ELR (cell line): ENCODE data around the gene LTBR.

ENCODE experiments used
- DNase-seq: peaks from one replicate; pipeline ENCODE4 v3.0.0-alpha.2; 2015; ENCODE audit warnings: low read depth

Gene LTBR

DNA sequence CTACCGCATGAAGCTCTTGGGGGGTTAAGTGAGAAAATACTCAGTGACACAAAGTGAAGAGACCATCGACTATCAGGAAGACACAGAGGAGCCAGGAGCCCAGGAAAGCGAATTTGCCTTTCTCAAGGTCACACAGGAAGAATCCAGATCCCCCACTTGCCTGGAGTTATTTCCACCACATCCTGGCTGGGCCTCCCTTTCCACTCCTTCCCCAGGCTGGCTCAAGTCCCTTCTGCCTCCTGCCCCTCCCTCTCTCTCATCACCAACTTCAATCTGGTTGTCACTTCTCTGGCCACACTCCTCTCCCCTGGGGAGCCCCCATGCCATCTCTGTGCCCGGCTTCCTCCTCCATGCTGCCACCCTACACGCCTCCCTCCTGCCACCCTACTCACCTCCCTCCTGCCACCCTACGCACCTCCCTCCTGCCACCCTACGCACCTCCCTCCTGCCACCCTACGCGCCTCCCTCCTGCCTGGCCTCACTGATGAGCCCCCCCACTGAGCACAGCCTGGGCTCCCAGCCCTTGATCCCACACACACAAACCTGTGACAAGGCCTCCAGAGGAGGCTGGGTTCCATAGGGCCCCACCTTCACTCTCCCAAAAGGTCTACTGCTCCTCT, 14.9 kb upstream of the LTBR start:
- no peak for DNase-seq

DNA sequence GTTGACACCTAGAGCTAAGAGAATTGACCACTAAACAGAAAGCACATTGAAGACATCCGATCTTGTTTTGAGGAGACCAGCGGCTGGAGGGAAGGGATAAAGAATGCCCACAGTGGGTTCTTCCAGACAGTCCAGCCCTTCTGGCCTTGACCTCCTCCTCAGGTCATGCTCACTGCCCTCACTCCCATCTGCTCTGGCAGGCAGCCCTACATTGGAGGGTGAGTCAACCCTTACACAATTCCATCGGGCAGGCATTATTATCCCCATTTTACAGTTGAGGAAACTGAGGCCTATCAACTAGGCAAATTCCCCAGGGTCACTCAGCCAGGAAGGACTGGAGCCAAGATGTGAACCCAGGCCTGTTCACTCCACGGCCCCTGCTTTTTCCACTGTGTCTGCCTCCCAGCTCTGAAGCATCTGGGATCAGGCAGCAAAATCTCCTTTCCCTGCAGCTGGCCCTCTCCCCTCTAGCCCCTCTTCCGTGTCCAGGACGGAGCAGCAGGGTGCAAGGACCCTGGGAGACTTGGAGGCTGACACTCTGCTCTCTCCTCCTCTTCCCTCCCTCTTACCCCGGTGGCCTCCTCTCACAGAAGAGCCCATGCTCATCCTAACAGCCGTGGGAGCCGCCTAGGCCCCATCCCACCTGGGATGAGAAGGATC, 13.9 kb upstream of the LTBR start:
- peak; percentile 20 for DNase-seq

DNA sequence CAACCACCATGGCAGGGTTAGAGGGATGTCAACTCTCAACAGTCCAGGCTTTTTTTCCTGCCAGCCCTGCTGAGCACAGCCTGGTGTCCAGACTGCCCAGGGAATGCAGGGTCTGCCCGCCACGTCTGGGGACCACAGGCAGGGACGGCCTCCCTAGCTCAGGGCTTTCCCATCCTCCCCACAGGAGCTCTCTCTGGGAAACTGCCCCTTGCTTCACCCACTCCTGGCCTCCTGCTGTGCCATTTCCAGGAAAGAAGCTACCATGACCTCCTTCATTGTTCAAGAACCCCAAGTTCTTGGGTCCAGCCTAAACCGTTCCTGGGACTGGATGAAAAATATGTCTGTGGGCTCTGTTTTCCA, 13.4 kb upstream of the LTBR start:
- no peak for DNase-seq

DNA sequence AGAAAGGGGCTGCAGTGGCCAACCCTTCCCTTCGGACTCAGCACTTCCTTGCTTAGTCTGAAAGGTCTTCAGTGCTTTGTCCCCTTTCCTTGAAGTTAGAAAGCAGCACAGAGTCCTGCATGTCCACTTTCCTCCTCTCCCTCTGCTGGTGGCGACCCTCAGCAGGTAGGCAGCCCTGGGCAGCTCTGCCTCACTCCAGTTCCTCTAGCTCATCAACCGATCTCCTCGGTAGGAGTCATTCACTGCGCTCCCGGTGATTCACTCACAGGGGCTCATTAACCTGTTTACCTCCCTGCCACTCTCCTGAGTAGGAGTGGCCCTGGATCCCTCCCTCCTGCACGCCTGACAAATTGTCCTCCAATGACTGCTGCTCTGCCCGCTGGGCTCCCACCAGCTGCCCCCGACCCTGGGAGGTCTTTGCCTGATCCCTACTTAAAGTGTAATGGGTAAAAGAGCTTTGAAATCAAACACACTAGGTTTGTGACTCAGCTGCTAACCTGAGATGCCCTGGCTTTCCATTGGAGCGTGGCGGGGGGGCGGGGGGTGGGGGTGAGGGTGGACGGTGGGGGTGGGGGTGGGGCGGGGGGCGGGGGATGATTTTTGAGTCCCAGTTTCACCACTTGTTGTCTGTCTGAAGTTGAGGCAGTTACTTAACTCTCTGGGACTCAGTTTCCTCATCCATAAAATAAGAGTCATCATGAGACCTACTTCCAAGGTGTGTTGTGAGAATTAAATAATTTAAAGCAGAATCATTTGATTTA, 12.8 kb upstream of the LTBR start:
- peak; percentile 92 for DNase-seq

DNA sequence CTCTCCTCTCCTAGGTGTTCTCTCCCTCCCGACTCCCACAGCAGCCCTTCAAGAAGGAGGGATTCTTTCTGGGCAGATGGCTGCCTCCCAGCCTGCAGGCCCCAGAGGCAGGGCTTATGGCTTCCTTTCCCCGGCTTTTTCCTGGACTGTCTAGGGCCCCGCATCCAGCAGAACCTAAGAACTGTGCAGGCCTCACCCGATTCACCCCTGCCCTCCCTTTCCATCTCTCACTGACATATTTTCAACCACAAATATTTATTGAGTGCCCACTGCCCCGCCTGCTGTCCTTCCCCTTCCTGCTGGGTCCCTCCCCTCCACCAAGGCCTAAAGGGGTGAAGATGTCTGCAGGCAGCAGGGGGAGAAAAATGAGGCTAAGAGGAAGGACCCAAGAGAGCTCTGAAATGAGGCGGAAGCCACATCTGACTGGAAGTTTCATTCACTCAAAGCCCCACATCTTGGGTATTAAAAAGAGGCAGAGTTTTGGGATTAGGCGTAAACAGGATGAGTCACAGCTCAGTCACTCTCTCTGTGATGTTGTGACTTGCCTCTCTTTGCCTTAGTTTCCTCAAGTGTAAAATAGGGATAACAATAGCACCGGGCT, 11.5 kb upstream of the LTBR start:
- DNase-seq: peak; percentile 89

DNA sequence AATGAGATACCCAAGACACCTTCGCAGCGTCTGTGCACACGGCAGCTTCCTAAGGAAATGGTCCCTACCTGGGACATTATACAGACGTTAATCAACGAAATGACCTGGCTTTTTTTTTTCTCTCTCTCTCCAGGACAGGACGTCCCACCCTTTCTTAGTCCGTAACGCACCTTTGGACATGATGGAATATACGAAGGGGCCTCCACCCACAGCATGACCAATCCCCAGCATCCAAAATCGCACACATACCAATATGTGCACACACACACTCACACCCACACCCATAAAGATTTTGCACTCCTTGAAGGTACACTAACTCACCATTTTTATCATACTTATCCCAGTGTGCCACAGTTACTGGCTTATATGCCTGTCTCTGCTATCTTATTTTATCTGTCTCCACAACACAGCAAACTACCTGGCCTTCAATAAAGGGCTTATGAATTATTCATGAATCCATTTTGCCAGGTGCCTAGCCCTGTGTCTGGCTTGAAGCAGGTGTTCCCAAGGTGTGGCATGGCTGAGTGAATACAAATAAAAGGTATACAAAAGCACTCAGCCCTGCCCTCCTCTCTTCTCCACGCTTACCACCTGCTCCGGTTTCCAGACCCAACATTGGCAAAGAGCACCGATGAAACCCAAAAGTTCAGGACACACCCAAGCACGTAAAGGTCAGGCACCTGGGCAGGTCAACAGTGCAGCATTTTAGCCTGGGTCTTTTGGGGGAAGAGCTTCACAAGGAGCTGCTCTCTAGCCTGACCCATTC, 10.8 kb upstream of the LTBR start:
- DNase-seq: no peak

DNA sequence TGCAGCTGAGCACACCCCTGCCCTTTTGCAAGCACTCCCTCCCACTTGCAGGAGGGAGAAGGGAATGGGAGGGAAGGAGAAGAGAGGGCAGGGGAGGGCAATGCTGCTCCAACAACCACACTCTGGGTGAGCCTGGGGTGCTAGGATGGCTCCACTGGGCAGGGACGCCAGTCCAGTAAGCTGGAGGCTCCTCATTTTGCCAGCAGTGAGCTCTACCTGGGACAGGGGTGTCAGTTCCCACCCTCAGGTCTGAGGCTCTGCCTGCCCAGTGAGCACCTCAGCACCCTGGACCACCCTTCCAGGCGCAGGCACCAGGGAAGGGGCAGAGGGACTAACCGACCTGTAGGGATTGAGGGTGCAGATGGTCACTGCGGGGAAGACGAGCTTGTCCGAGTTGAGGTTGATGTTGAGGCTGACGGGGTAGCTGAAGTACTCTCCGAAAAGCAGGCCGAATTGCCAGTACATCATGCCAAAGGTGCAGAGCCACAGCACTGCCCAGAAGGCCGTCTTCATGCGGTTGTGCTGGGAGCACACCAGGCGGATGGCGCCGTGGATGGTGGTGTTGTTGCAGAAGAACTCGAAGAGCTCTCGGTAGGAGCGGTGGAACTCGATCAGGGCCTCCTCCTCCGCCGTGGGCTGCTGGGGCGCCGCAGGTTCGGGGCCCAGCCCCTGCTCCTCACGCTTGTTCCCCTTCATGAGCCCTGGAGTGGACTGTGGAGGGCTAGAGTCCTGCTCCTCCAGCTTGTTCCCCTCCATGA, 9.8 kb upstream of the LTBR start:
- no peak for DNase-seq

DNA sequence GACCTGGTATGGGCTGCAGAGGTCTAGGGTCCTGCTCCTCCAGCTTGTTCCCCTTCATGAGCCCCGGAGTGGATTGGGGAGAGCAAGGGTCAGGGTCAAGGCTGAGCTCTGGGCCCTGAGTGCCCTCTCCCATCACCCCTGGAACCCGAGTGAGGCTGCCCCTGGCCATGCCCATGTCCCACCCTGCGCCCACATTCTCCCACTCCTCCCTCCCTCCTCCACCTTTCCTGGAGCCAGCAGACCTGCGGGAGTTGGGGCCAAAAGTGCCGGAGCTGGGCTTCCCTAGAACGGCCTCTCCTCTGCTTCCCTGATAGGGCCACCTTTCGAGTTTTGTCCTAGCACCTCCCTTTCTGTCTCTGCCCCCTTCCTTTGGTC, 9.2 kb upstream of the LTBR start:
- DNase-seq: no peak

DNA sequence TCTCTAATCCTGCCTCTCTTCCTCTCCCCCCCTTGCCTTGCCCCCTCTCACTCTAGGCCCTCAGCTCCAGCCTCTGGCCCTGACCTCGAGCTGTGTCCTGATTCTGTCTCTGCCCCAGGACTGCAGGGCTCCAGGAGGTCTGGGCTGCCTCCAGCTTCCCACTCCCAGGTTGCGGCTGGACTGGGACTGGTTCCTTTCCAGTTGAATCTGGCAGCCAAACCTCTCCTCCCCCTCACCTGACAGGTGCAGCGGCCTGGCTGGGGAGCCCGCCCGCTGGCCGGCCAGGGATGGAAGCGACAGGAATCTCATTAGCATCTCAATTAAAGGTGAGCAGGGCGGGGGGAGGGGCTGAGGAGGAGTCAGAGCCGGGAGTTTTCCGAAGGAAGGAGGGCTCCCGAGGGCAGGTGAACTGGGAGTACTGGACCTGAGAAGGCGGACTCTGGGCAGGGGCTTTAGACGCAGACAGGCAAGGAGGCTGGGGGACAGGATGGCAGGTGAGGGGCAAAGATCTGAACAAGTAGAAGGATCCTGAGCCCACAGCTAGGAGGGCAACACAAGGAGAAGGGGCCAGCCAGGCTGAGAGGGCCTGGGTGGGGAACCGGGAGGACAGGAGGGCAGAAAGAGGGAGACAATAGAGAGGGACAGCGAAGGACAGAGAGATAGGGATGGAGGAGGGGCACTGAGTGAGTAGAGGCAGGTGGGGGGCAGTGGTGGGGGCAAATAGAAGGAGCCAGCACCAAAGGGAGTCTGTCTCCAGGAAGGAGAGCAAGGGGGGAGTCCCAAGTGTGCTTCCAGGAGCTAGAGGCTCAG, 8.5 kb upstream of the LTBR start, which contains the start of gene SCNN1A:
SCNN1A (minus strand) TSS at position 295 of the 810 bp plus-strand sequence. CDS start 780 bp downstream, outside the sequence.
- no peak for DNase-seq

DNA sequence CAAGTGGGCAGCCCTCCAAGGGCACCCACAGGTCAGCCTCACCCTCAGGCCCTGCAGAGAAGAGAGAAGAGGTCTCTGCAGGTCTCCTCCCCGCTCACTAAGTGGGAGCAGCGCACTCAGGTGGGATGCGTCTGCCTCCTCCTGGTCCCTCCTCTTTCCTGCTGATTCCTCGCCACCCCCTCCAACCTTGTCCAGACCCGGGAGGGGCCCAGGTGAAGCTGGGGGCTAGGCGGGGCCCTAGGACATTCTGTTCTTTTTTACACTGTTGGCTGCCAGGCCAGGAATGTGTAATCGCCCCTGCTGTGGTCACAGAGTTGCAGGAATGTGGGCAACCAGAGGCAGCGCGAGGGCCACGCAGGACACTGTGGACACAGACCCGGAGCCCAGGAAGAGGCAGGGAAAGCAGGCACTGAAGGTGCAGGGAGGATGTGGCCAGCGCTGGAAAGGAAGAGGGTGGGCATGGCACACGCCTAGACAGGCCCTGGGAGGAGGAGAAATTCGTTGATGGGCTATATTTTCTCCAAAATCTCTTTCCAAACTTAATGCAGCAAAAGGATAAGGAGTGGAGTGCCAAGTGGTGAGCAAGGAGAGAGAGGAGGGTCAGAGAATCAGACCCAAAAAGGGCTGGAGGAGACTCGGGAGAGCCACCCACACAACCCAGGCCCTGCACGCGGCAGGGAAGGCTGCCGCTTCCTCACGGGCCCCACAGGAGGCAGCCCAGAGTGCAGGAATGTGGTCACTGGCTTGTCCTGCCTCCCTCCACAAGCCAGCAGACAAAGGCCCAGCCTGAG, 7.7 kb upstream of the LTBR start:
- DNase-seq: peak; percentile 52

DNA sequence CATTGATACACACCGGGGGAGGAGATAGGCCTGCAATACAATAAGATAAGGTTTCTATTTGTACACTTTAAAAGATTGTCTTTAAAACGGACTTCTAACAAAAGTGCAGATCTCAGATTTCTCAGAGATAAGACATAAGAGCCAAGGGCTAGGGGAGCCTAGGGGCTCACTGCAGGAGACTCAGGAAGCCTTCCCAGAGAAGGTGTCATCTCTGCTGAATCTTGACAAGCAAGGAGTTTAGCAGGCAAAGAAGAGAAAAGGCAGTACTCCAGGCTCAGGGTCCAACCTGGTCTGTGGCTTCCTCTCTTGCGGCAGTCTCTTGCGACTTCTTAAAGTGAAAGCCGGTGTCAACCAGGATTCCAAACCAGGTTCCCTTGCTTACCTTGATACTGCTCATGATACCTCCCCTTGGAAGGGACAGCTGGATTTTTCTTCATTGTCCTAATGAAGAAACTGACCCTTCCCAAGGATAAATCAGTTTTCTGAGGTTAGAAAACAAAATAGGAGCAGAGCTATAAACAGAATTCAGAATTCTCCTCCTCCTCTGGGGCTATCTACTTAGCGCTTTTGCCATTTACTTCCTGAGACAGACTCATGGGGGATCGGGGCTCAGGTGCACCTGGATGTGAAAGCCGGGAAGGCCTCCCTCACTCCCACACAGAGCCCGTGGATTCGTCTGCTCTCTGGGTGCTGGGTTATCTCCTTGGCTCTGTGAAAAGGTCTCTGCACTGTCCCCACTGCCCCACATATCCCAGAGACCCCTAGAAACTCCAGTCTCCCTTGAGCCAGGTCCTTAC, 6.9 kb upstream of the LTBR start:
- DNase-seq: no peak

DNA sequence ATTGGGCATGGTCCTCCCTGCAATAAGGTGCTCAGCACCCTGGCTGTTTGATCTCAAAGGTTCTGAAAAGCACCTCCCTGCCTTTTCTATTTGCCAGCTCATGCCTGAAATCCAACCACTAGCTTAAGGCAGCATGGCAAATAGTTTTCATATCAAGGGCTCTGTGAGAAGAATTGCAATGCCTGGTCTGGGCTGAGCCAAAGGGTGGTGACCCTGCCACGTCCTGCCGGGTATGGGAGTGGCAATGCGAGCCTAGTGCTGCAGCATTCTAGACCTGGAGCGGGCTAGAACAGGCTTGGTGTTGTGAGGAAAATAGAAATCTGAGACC, 6.3 kb upstream of the LTBR start:
- no peak for DNase-seq

DNA sequence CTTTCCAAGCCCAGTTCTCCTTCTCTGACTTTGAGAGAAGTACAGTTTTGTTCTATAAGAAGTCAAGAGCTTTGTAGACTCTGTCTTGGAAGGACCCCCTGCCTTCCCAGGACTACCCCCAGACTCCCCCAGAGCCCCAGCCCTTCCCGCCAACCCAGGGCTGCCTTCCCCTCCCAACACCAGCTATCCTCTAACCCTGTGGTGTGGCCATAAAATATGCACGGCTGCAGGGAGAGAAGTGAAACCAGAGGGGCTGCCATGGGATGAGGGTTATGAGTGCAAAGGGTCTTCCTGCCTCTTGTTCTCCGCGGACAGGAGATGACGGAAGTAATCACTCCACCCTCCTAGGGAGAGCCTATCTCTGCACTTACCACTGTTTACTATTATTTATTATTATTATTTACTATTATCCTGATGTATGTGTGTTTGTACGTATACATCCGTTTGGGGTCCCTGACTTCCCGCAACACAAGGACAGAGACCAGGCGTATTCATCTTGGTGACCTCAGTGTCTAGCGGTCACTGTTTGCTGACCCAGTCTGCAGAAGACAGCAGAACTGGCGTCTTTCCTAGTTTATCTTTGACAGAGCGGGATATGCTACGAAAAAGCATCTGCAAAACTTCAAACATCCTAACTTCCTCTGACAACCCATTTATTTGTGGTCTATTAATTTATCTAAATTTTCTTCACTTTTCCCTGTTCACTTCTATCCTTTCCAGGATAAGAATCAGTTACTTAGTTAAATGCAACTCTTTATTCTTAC, 5.1 kb upstream of the LTBR start:
- no peak for DNase-seq

DNA sequence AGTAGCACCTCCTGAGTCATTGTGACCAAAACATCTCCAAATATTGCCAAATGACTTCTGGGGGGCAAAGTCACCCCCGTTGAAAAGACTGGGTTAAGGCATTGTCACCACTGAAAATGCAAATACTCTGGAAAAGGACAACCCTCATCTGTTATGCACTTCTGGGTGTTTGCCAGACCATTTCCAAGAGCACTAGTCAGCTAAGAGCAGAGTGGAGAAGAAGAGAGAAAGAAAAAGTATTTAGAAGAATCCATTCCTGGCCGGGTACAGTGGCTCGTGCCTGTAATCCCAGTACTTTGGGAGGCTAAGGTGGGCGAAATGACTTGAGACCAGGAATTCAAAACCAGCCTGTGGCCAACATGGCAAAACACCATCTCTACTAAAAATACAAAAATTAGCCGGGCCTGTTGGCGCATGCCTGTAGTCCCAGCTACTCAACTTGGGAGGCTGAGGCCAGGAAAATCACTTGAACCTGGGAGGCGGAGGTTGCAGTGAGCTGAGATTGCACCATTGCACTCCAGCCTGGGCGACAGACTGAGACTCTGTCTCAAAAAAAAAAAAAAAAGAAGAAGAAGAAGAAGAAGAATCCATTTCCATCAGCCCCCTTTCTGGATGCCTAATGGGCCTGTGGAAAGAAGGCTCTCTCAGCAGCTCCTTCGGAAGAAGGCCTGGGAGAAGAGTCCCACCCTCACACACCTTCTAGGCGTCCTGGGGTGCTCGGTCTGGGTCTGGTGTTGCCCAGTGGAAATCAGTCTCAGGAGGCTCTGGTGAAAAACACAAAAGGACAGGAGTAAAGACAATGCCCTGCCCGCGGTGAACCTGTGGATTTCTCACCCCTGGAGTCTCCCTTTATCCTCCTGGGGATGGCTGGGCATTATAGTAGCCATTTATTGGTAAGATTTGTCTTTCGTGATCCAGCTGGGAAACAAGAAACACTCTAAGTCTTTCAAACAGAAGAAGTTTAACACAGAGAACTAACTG, 3.5 kb upstream of the LTBR start:
- no peak for DNase-seq

DNA sequence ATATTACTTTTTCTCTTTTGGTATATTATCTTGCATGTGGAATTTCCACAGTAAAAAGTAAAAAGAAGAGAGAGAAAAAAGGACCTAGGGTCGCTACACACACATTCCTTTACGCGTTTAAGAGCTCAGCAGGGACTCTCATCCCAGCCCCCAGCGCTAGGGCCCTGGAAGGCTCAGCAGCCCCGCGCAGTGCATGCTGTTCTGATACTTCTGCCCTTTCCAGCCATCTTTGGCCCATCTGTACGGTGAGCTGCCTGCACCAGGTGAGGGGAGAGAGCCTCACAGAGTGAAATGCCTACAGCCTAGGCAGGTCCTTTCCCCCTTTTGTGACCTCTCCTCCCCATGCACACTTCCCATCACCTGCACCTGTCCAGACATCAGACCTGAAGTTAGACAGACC, 1.6 kb upstream of the LTBR start:
- no peak for DNase-seq

DNA sequence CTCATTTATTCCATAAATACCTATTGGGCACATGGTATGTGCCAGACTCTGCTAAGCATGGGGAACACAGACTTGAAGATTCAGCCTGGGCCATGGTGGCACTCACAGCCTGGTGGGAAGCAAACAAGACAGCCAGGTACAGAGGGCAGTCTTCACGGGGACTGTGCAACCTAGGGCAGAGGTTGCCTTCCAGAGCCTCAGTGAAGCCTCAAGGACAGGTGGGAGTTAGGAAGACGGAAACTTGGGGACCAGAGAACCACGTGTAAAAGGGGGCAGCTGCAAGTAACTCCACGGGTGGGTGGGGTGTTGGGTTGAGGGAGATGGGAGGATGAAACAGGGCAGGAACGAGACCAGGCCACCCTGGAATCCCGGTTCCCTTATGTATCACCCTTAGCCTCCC, 980 bp upstream of the LTBR start:
- no peak for DNase-seq
